ENCODE measurements around the gene ASF1B.

GRCh38 chr19:14156122-14156521 lies 19.7 kb upstream of the ASF1B start:
- TF ChIP-seq, protein P1, sequence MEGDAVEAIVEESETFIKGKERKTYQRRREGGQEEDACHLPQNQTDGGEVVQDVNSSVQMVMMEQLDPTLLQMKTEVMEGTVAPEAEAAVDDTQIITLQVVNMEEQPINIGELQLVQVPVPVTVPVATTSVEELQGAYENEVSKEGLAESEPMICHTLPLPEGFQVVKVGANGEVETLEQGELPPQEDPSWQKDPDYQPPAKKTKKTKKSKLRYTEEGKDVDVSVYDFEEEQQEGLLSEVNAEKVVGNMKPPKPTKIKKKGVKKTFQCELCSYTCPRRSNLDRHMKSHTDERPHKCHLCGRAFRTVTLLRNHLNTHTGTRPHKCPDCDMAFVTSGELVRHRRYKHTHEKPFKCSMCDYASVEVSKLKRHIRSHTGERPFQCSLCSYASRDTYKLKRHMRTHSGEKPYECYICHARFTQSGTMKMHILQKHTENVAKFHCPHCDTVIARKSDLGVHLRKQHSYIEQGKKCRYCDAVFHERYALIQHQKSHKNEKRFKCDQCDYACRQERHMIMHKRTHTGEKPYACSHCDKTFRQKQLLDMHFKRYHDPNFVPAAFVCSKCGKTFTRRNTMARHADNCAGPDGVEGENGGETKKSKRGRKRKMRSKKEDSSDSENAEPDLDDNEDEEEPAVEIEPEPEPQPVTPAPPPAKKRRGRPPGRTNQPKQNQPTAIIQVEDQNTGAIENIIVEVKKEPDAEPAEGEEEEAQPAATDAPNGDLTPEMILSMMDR (IDR thresholded peaks at IDR 0.05), result no peak
- TF ChIP-seq POLR2A (IDR thresholded peaks at IDR 0.05), result no peak

All from adrenal gland (tissue), 5 donors.